DND-41 (cell line): ENCODE results near the gene PTPRO.
A peak's percentile ranks its signal among the peaks of the same experiment; 100 is the strongest.

ENCODE experiments used
- ATAC-seq: fragments of 200-7000 bp; cut with Tn5 transposase; 3 replicates; pipeline ENCODE4 v1.9.1; 2021; ENCODE audit warnings: low read depth; ENCODE audit not compliant: insufficient read depth
- DNase-seq: peaks from one replicate; pipeline ENCODE4 v3.0.0-alpha.2; 2020
- H2AFZ ChIP-seq: 2 replicates; pipeline ENCODE4 v1.6.0; 2012; ENCODE audit warnings: low read depth, low read length
- H3K27ac ChIP-seq: 2 replicates; pipeline ENCODE4 v1.5.1; 2012; ENCODE audit warnings: low read length, inconsistent platforms
- H3K27me3 ChIP-seq: fragments of 200-600 bp; sonication (generic); 2 replicates; pipeline ENCODE4 v1.6.0; 2012; ENCODE audit warnings: low read length, mild to moderate bottlenecking, inconsistent platforms; ENCODE audit not compliant: insufficient read depth, poor library complexity
- H3K36me3 ChIP-seq: 2 replicates; pipeline ENCODE4 v1.5.1; 2012; ENCODE audit warnings: low read length, inconsistent platforms; ENCODE audit not compliant: insufficient read depth
- H3K4me1 ChIP-seq: 2 replicates; pipeline ENCODE4 v1.5.1; 2012; ENCODE audit warnings: mild to moderate bottlenecking, low read length; ENCODE audit not compliant: insufficient read depth
- H3K4me2 ChIP-seq: 2 replicates; pipeline ENCODE4 v1.6.0; 2012; ENCODE audit warnings: mild to moderate bottlenecking, moderate library complexity, low read length, inconsistent platforms; ENCODE audit not compliant: insufficient read depth
- H3K4me3 ChIP-seq, 2 experiments: fragments of 200-600 bp in 1 of 2; shearing (Covaris generic) in 1 of 2; 2 replicates each; pipeline ENCODE4 v1.5.1; 2012 to 2016; ENCODE audit warnings: inconsistent platforms in 2 of 2, low read length in 2 of 2, mild to moderate bottlenecking in 2 of 2, low read depth in 1 of 2, moderate library complexity in 1 of 2
- H3K79me2 ChIP-seq: 2 replicates; pipeline ENCODE4 v1.6.0; 2012; ENCODE audit warnings: low read length, inconsistent platforms; ENCODE audit not compliant: insufficient read depth
- H3K9ac ChIP-seq: 2 replicates; pipeline ENCODE4 v1.6.0; 2012; ENCODE audit warnings: low read depth, mild to moderate bottlenecking, inconsistent platforms, low read length, moderate library complexity
- H3K9me3 ChIP-seq: 2 replicates; pipeline ENCODE4 v1.5.1; 2012; ENCODE audit warnings: low read length, moderate library complexity, mild to moderate bottlenecking, inconsistent platforms; ENCODE audit not compliant: insufficient read depth, severe bottlenecking
- H4K20me1 ChIP-seq: 2 replicates; pipeline ENCODE4 v1.6.0; 2012; ENCODE audit warnings: low read length; ENCODE audit not compliant: insufficient read depth
- CTCF ChIP-seq: IDR thresholded peaks from 2 replicates; pipeline ENCODE4 v1.5.1; 2012; ENCODE audit warnings: borderline replicate concordance, low read length, moderate library complexity, mild to moderate bottlenecking; ENCODE audit not compliant: poor library complexity, severe bottlenecking; ENCODE audit errors: extremely low read depth
- EZH2 ChIP-seq: IDR thresholded peaks from 3 replicates; pipeline ENCODE4 v1.6.1; 2012; ENCODE audit warnings: borderline replicate concordance, low read depth, mild to moderate bottlenecking, moderate library complexity, low read length, inconsistent platforms; ENCODE audit not compliant: severe bottlenecking

PTPRO gene

DNA sequence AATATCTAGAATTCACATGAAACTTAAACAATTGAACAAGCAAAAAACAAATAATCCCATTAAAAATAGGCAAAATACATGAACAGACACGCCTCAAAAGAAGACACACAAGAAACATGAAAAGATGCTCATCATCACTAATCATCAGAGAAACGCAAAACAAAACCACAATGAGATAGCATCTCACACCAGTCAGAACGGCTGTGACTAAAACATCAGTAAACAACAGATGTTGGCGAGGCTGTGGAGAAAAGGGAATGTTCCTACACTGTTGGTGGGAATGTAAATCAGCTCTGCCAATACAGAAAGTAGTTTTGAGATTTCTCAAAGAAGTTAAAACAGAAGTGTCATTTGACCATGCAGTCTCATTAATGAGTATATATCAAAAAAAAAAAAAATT is 121.3 kb downstream of the PTPRO start:
- Histone ChIP-seq H3K36me3 (no peaks in the 10 kb centered on the region), H3K4me1 (peaks cover 48% of the 10 kb centered on the region), H2AFZ (no peak overlapping the region), H3K27me3 (no peaks in the 10 kb centered on the region), H3K79me2 (no peaks in the 10 kb centered on the region), H3K9ac (no peak overlapping the region), H3K4me3 (no peak overlapping the region), H4K20me1 (no peaks in the 10 kb centered on the region), H3K4me2 (peak overlapping the region; percentile 27; the same call in 1 of the 2 replicates), H3K9me3 (peaks cover 2% of the 10 kb centered on the region), H3K27ac (peak overlapping the region; percentile 59)
- TF ChIP-seq CTCF (no peak), EZH2 (no peak)
- peak; percentile 73 for ATAC-seq
- peak; percentile 13 for DNase-seq

DNA sequence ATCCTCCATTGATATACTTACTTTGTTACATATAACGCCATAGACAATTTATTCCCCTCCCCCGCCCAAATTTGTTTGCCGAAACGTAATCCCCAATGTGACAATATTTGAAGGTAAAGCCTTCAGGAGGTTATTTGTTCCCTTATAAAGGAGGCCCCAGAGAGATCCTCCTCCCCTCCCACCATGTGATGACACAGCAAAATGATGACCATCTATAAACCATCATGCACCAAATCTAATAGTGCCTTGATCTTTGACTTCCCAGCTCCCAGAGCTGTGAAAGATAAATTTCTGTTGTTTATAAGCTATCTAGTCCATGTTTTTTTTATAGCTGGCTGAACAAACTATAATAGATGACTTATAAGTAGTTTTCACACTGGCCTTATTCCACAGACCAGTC is 122.2 kb downstream of the PTPRO start:
- DNase-seq: no peak
- peaks cover 48% of the 10 kb centered on the region for H3K4me1 ChIP-seq
- H3K4me2 ChIP-seq: no peak overlapping the region
- no peaks in the 10 kb centered on the region for H3K27me3 ChIP-seq
- H2AFZ ChIP-seq: no peak overlapping the region
- H3K9me3 ChIP-seq: no peaks in the 10 kb centered on the region
- H3K9ac ChIP-seq: no peak overlapping the region
- H3K27ac ChIP-seq: peak overlapping the region; percentile 45; the same call in 1 of the 2 replicates
- TF ChIP-seq EZH2 (no peak), CTCF (no peak)
- no peak overlapping the region for H3K4me3 ChIP-seq
- no peak for ATAC-seq
- no peaks in the 10 kb centered on the region for H3K79me2 ChIP-seq
- H4K20me1 ChIP-seq: no peaks in the 10 kb centered on the region
- no peaks in the 10 kb centered on the region for H3K36me3 ChIP-seq

- Histone ChIP-seq H3K4me3 (no peak overlapping the region), H3K27me3 (no peaks in the 10 kb centered on the region), H3K4me2 (no peak overlapping the region), H2AFZ (no peak overlapping the region), H3K36me3 (no peaks in the 10 kb centered on the region), H3K4me1 (peaks cover 51% of the 10 kb centered on the region), H3K27ac (no peak overlapping the region), H3K79me2 (no peaks in the 10 kb centered on the region), H3K9ac (no peak overlapping the region), H4K20me1 (no peaks in the 10 kb centered on the region), H3K9me3 (no peaks in the 10 kb centered on the region)
- TF ChIP-seq CTCF (no peak), EZH2 (no peak)
- ATAC-seq: no peak
- DNase-seq: no peak
These were observed 124.5 kb downstream of the PTPRO start for GRCh38 chr12:15446807-15447206.

GRCh38 chr12:15453613-15454012 is 131.3 kb downstream of the PTPRO start:
- Histone ChIP-seq H3K9me3 (peaks cover 8% of the 10 kb centered on the region), H3K36me3 (no peaks in the 10 kb centered on the region), H2AFZ (no peak overlapping the region), H3K9ac (no peak overlapping the region), H3K4me3 (no peak overlapping the region), H3K27me3 (no peaks in the 10 kb centered on the region), H3K79me2 (no peaks in the 10 kb centered on the region), H3K4me1 (peaks cover 39% of the 10 kb centered on the region), H3K4me2 (peak overlapping the region; percentile 37), H3K27ac (peak overlapping the region; percentile 66), H4K20me1 (no peaks in the 10 kb centered on the region)
- TF ChIP-seq CTCF: no peak
- TF ChIP-seq EZH2: no peak
- ATAC-seq (peak; percentile 61), DNase-seq (no peak)
